ENCODE results near the gene ZCCHC7.

Gene ZCCHC7

DNA sequence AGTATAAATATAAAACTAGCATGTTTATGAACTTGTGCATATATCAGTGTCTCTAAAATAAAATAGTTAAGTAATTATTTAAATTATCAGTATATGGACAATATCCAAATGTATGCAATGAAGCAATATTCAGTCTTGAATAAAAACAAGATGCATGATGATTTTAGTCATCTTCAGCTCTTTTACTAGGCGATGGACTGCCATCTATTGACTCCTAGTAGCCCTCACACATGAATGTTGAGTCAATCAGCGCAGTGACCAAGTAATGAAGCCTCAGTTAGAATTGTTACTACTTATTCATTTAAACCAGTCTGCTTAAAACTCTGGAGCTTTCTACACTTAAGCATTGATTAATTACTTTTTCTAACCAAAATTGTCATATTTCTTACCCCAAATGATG lies 209.2 kb downstream of the ZCCHC7 start:
- H3K36me3 ChIP-seq (ENCODE audit: insufficient read depth): no peaks in the 10 kb centered on the region; the same call in 1 of the 2 replicates
- H3K4me3 ChIP-seq (IDR thresholded peaks at IDR 0.05; ENCODE audit: insufficient read depth, low read depth, low read length): no peak overlapping the region
- no peaks in the 10 kb centered on the region for H3K27me3 ChIP-seq (ENCODE audit: insufficient read depth, low read depth)
- H4K20me1 ChIP-seq (ENCODE audit: insufficient read depth): no peaks in the 10 kb centered on the region
- H3K9ac ChIP-seq: no peak overlapping the region
- H2AFZ ChIP-seq (ENCODE audit: low read depth): no peak overlapping the region
- no peaks in the 10 kb centered on the region for H3K79me2 ChIP-seq (ENCODE audit: insufficient read depth, low read depth)
- H3K4me2 ChIP-seq: no peak overlapping the region
- H3K27ac ChIP-seq: no peak overlapping the region
- no peaks in the 10 kb centered on the region for H3K4me1 ChIP-seq (ENCODE audit: low read depth, poor library complexity, severe bottlenecking)
- no peak for TF ChIP-seq CTCF (conservative IDR thresholded peaks at IDR 0.05; ENCODE audit: low read depth, low read length)

GRCh38 chr9:37331871-37332270 lies 211.5 kb downstream of the ZCCHC7 start:
- Histone ChIP-seq H4K20me1 (ENCODE audit: insufficient read depth) (no peaks in the 10 kb centered on the region), H3K4me1 (ENCODE audit: low read depth, poor library complexity, severe bottlenecking) (no peaks in the 10 kb centered on the region), H3K4me2 (no peak overlapping the region), H3K36me3 (ENCODE audit: insufficient read depth) (no peaks in the 10 kb centered on the region; the same call in 1 of the 2 replicates), H3K27me3 (ENCODE audit: insufficient read depth, low read depth) (no peaks in the 10 kb centered on the region), H2AFZ (ENCODE audit: low read depth) (no peak overlapping the region), H3K27ac (no peak overlapping the region), H3K9ac (no peak overlapping the region), H3K4me3 (IDR thresholded peaks at IDR 0.05; ENCODE audit: insufficient read depth, low read depth, low read length) (no peak overlapping the region), H3K79me2 (ENCODE audit: insufficient read depth, low read depth) (no peaks in the 10 kb centered on the region)
- no peak for TF ChIP-seq CTCF (conservative IDR thresholded peaks at IDR 0.05; ENCODE audit: low read depth, low read length)

DNA sequence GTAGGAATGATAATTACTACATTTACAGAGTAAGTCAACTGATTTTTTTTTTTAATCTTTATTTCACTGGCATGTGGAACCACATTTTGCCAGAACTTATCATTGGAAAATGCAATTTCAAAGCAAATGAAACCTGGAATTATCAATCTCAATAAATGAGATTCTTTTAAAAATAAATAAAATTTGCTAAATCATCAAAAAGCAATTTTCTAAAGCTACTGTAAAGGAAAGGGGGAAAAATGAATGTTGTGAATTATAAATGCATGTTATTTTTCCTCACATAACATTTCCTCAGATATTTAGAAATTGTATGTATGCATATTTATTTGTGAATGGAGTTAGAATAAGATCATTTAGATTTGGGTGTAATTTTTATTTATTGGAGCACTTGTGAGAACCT lies 212.2 kb downstream of the ZCCHC7 start:
- no peaks in the 10 kb centered on the region; the same call in 1 of the 2 replicates for H3K36me3 ChIP-seq (ENCODE audit: insufficient read depth)
- H4K20me1 ChIP-seq (ENCODE audit: insufficient read depth): no peaks in the 10 kb centered on the region
- no peak overlapping the region for H3K4me2 ChIP-seq
- no peaks in the 10 kb centered on the region for H3K4me1 ChIP-seq (ENCODE audit: low read depth, poor library complexity, severe bottlenecking)
- H3K27ac ChIP-seq: no peak overlapping the region
- no peak overlapping the region for H2AFZ ChIP-seq (ENCODE audit: low read depth)
- H3K9ac ChIP-seq: no peak overlapping the region
- no peak for TF ChIP-seq CTCF (conservative IDR thresholded peaks at IDR 0.05; ENCODE audit: low read depth, low read length)
- no peaks in the 10 kb centered on the region for H3K79me2 ChIP-seq (ENCODE audit: insufficient read depth, low read depth)
- H3K4me3 ChIP-seq (IDR thresholded peaks at IDR 0.05; ENCODE audit: insufficient read depth, low read depth, low read length): no peak overlapping the region
- no peaks in the 10 kb centered on the region for H3K27me3 ChIP-seq (ENCODE audit: insufficient read depth, low read depth)

- Histone ChIP-seq H2AFZ (ENCODE audit: low read depth) (no peak overlapping the region), H3K4me2 (no peak overlapping the region), H3K9ac (no peak overlapping the region), H3K4me1 (ENCODE audit: low read depth, poor library complexity, severe bottlenecking) (no peaks in the 10 kb centered on the region), H3K79me2 (ENCODE audit: insufficient read depth, low read depth) (no peaks in the 10 kb centered on the region), H3K27me3 (ENCODE audit: insufficient read depth, low read depth) (no peaks in the 10 kb centered on the region), H3K36me3 (ENCODE audit: insufficient read depth) (no peaks in the 10 kb centered on the region; the same call in 1 of the 2 replicates), H3K27ac (no peak overlapping the region), H3K4me3 (IDR thresholded peaks at IDR 0.05; ENCODE audit: insufficient read depth, low read depth, low read length) (no peak overlapping the region), H4K20me1 (ENCODE audit: insufficient read depth) (no peaks in the 10 kb centered on the region)
- no peak for TF ChIP-seq CTCF (conservative IDR thresholded peaks at IDR 0.05; ENCODE audit: low read depth, low read length)
Measured at GRCh38 chr9:37333288-37333687, 212.9 kb downstream of the ZCCHC7 start.
